DMS53 treated with DMSO at 0.1 percent for 48 hours (cell line): ENCODE measurements around the gene RBM10.

Experiments
- DNase-seq: peaks from one replicate; lab custom pipeline; 2025; ENCODE audit not compliant: unreplicated experiment; lab: John Stamatoyannopoulos, UW

The RBM10 gene

DNA sequence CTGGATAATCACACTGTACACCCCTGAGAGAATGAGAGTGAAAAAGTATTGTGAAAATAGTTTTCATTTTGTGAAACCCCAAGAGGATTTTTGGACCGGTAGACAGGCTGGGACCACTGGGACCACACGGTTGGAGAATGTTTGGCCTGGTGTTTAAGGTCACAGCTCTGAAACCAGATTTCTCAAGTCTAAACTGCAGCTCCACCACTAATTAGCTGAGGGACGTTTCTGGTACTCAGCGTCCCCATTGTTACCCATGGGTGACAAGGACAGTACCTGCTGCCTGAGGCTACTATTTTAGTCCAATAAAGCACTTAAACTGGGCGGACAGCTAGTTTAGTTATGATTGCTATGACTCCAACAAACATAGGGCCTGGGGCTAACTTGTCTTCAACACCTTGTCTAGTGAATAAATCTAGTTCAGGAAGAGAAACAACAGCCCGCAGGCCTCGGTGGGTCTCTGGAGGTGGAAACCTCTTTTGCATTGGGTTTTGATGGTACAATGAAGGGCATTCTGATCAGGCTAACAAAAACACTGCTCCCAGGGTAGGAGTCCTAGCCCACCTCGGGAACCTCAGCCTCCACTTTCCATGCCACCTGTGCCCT lies 87.3 kb downstream of the RBM10 start:
- no peak for DNase-seq

GRCh38 chrX:47232803-47233332 lies 87.8 kb downstream of the RBM10 start, which contains the start of gene USP11:
USP11 (plus strand) TSS chrX:47233009; CDS start chrX:47233044, 35 bp downstream.
- no peak for DNase-seq

- DNase-seq: peak; percentile 97
These were observed 88.5 kb downstream of the RBM10 start for GRCh38 chrX:47233333-47234113.

DNA sequence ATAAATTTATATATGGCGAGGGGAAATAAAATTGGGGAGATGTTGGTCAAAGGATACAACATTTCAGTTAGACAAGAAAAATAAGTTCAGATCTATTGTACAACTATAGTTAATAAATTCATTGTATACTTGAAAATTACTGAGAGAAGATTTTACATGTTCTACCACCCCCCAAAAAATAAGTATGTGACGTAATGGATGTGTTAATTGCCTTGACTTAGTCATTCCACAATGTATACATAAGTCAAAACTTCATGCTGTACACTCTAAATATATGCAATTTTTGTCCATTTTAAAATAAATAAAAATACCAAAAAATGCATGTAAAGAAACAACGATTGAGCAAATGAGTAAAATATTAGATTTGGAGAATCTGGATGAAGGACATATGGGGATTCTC lies 89.6 kb downstream of the RBM10 start:
- DNase-seq: no peak

GRCh38 chrX:47235691-47236103 lies 90.7 kb downstream of the RBM10 start:
- no peak for DNase-seq
